Fibroblast of lung (primary cell): ENCODE data around the gene KRTAP20-1. TPM values are rescaled to one million over a fixed set of nuclear protein-coding genes. Genes with fewer than 3 reads are reported as not detected.

Source experiments
- DNase-seq, 2 donors: peaks; one replicate each; pipeline versions ENCODE4 v3.0.0 to v3.0.0-alpha.2; 2010; ENCODE audit warnings: low read depth in 2 of 2
- H2AFZ ChIP-seq: 2 replicates; pipeline ENCODE4 v1.5.1; 2012; ENCODE audit warnings: low read length, control low read depth, inconsistent platforms
- H3K27ac ChIP-seq: 2 replicates; pipeline ENCODE4 v1.5.1; 2011; ENCODE audit warnings: low read length, control low read depth; ENCODE audit not compliant: insufficient read depth
- H3K27me3 ChIP-seq: 2 replicates; pipeline ENCODE4 v1.5.1; 2011; ENCODE audit warnings: mild to moderate bottlenecking, low read length; ENCODE audit not compliant: control insufficient read depth, insufficient read depth
- H3K36me3 ChIP-seq: 2 replicates; pipeline ENCODE4 v1.5.1; 2011; ENCODE audit warnings: low read length; ENCODE audit not compliant: control insufficient read depth, insufficient read depth
- H3K4me1 ChIP-seq: 2 replicates; pipeline ENCODE4 v1.5.1; 2011; ENCODE audit warnings: low read length; ENCODE audit not compliant: control insufficient read depth, insufficient read depth; ENCODE audit errors: extremely low read depth
- H3K4me2 ChIP-seq: 2 replicates; pipeline ENCODE4 v1.5.1; 2011; ENCODE audit warnings: low read length, control low read depth; ENCODE audit not compliant: insufficient read depth; ENCODE audit errors: extremely low read depth
- H3K4me3 ChIP-seq, 4 experiments: fragments of 200-600 bp in 1 of 4; sonication (generic) in 1 of 4; replicated peaks in 1 of 4; 2 replicates each; pipeline ENCODE4 v1.5.1; 2011 to 2016; ENCODE audit warnings: low read length in 4 of 4, low read depth in 3 of 4, mild to moderate bottlenecking in 3 of 4, control low read depth in 2 of 4, inconsistent platforms in 1 of 4, mixed read lengths in 1 of 4; ENCODE audit not compliant: insufficient read depth in 1 of 4; ENCODE audit errors: control extremely low read depth in 1 of 4
- H3K79me2 ChIP-seq: 2 replicates; pipeline ENCODE4 v1.5.1; 2012; ENCODE audit warnings: mild to moderate bottlenecking, low read length, inconsistent platforms; ENCODE audit not compliant: control insufficient read depth, insufficient read depth
- H3K9ac ChIP-seq: 2 replicates; pipeline ENCODE4 v1.5.1; 2011; ENCODE audit warnings: mild to moderate bottlenecking, low read length, control low read depth; ENCODE audit not compliant: insufficient read depth
- H3K9me3 ChIP-seq: 2 replicates; pipeline ENCODE4 v1.5.1; 2012; ENCODE audit warnings: low read depth, low read length; ENCODE audit not compliant: control insufficient read depth, insufficient read depth
- H4K20me1 ChIP-seq: 2 replicates; pipeline ENCODE4 v1.5.1; 2011; ENCODE audit warnings: low read length; ENCODE audit not compliant: control insufficient read depth, insufficient read depth; ENCODE audit errors: extremely low read depth
- CTCF ChIP-seq, 2 donors: IDR thresholded peaks in 1 of 2; conservative IDR thresholded peaks in 1 of 2; 1 replicate in 1 of 2; 2 replicates in 1 of 2; pipeline ENCODE4 v1.5.1; 2011 to 2012; ENCODE audit warnings: low read length in 2 of 2, control low read depth in 1 of 2, inconsistent platforms in 1 of 2, low read depth in 1 of 2, mild to moderate bottlenecking in 1 of 2
- EZH2 ChIP-seq: IDR thresholded peaks from 2 replicates; pipeline ENCODE4 v1.5.1; 2012; ENCODE audit warnings: low read length, control low read depth, mild to moderate bottlenecking; ENCODE audit errors: missing control alignments
- polyA plus RNA-seq, 2 donors: library from polyadenylated mRNA; depleted of rRNA in 1 of 2; stranded (reverse) in 1 of 2; unstranded in 1 of 2; fragments of >200 nt; gene quantifications; 2 replicates each; pipeline ENCODE4 v1.2.1, GENCODE V29; 2011 to 2012; ENCODE audit warnings: missing spikeins in 1 of 2
- total RNA-seq: library from RNA; depleted of rRNA; stranded (reverse); fragments of >200 nt; gene quantifications from 2 replicates; pipeline ENCODE4 v1.2.1, GENCODE V29; 2014

KRTAP20-1 gene
- total and polyA plus RNA-seq, 2 donors (not counting 1 experiment from before 2014, with no cell fraction given), result not detected

- Histone ChIP-seq H3K27ac (no peak overlapping the region), H3K4me3 (no peak overlapping the region)
- no peak for TF ChIP-seq CTCF (conservative IDR thresholded peaks at IDR 0.05 in 1 of 2, IDR thresholded peaks at IDR 0.05 in 1 of 2; ENCODE audit: low read depth in 1 of 2, low read length in 2 of 2)
- no peak for TF ChIP-seq EZH2
Measured at GRCh38 chr21:30638686-30639085, 22.5 kb downstream of the KRTAP20-1 start.

DNA sequence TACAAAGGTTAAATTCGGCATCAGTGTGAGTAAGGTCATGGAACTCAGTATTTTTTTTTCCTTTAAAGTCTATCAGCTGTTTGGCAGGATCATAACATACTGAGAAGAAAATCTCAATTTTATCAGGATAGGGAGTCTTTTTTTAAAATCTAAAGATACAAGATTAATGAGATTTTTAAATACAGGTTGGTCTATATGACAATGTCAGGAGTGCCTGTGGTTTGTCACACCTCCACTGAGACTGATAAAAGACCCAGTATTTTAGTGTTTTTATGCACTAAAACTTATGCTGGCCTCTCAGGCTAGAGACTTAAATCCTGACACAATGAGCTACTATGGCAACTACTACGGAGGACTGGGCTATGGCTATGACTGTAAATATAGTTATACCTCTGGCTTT is 26.3 kb downstream of the KRTAP20-1 start, which contains the start of gene KRTAP20-3:
Gene KRTAP20-3, plus strand, starts transcription at position 301 of the 400 bp plus-strand sequence.
- Histone ChIP-seq H3K4me2 (no peak within 1 kb of the TSS), H3K36me3 (no peaks in the 10 kb centered on the region), H3K9me3 (no peaks in the 10 kb centered on the region), H3K27ac (no peak within 1 kb of the TSS), H3K27me3 (no peaks in the 10 kb centered on the region), H3K4me1 (no peaks in the 10 kb centered on the region), H3K9ac (no peak within 1 kb of the TSS), H2AFZ (no peak within 1 kb of the TSS), H3K79me2 (no peaks in the 10 kb centered on the region), H4K20me1 (no peaks in the 10 kb centered on the region), H3K4me3 (no peak within 1 kb of the TSS)
- no peak for DNase-seq
- TF ChIP-seq CTCF (conservative IDR thresholded peaks at IDR 0.05 in 1 of 2, IDR thresholded peaks at IDR 0.05 in 1 of 2; ENCODE audit: low read depth in 1 of 2, low read length in 2 of 2) (no peak), EZH2 (no peak)

More at GRCh38 chr21:30638686-30639085, 22.5 kb downstream of the KRTAP20-1 start:
- no peak overlapping the region for H2AFZ ChIP-seq
- H3K4me2 ChIP-seq, result no peak overlapping the region
- H4K20me1 ChIP-seq, result no peaks in the 10 kb centered on the region
- H3K4me1 ChIP-seq, result no peaks in the 10 kb centered on the region
- H3K9me3 ChIP-seq, result no peaks in the 10 kb centered on the region
- no peak for DNase-seq
- no peak overlapping the region for H3K9ac ChIP-seq
- H3K27me3 ChIP-seq, result no peaks in the 10 kb centered on the region
- no peaks in the 10 kb centered on the region for H3K79me2 ChIP-seq
- no peaks in the 10 kb centered on the region for H3K36me3 ChIP-seq

DNA sequence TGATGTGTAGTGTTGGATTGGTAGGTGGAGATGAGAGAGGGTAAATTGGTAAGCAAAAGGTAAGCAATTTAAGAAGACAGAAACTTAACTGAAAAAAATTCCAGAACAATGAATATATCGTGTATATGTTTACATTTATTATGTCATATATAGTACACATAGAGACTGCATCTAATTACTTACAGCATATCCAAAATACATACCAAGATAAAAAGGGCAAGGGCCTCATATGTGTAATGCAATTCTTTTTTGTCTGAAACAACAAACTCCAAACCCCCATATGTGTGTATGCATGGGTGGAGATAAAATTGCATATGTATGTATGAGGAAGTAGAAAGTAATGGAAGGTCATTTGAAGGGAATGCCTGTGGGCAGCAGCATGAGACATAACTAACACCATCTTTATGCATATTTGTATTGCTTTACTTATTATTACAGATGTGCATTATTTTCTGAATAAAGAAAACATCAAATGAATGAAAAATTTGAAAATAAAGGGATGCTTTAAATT is 30.7 kb downstream of the KRTAP20-1 start:
- H3K4me2 ChIP-seq, result no peak overlapping the region
- H3K9me3 ChIP-seq, result no peaks in the 10 kb centered on the region

More for the DNA sequence above, 30.7 kb downstream of the KRTAP20-1 start:
- Histone ChIP-seq H3K4me1 (no peaks in the 10 kb centered on the region), H4K20me1 (no peaks in the 10 kb centered on the region), H3K9ac (no peak overlapping the region), H3K27me3 (no peaks in the 10 kb centered on the region), H3K36me3 (no peaks in the 10 kb centered on the region), H3K79me2 (no peaks in the 10 kb centered on the region), H2AFZ (no peak overlapping the region), H3K27ac (no peak overlapping the region), H3K4me3 (no peak overlapping the region)
- no peak for TF ChIP-seq CTCF (conservative IDR thresholded peaks at IDR 0.05 in 1 of 2, IDR thresholded peaks at IDR 0.05 in 1 of 2; ENCODE audit: low read depth in 1 of 2, low read length in 2 of 2)
- TF ChIP-seq EZH2, result no peak
- DNase-seq, result no peak
